ENCODE data around the gene OTOG. TPM values are rescaled to one million over a fixed set of nuclear protein-coding genes. Genes with fewer than 3 reads are reported as not detected.

OTOG gene
- total and polyA plus RNA-seq, 2 of the 8 experiments (the other 6 are each of a cell fraction or from before 2014, with no cell fraction given) = 0.41 to 1.5 TPM

DNA sequence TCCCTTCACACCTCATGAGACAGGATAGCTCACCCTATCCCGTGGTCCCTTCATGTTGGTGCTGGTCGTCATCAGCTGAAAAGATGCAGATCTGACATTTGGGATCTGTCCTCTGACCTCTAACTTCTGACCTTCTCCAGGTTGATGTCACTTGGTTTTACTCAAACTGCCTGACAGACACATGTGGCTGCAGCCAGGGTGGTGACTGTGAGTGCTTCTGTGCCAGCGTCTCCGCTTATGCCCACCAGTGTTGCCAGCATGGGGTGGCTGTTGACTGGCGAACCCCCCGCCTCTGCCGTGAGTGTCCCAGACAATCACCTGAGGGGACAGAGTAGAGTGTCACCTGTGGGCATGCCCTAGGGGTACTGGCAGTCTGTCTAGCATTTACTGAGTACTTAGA lies 49.7 kb downstream of the OTOG start:
- H2AK5ac ChIP-seq (ENCODE audit: low read depth, low read length) = no peak overlapping the region
- ChIA-PET POLR2A (ENCODE audit: partially characterized antibody) (no interaction called here), CTCF (ENCODE audit: partially characterized antibody) (interaction anchor here (1.0 to 12.8 kb wide), 13 partner anchors 8 to 382 kb away, joined by 3 to 165 read pairs (median 4); partner anchors contain the start of genes KCNC1 and MYOD1)
- no peaks in the 10 kb centered on the region for H3K79me2 ChIP-seq (ENCODE audit: control insufficient read depth in 1 of 2, insufficient read depth in 2 of 2, low read length in 2 of 2)
- H3K79me1 ChIP-seq (ENCODE audit: low read depth, low read length) = no peaks in the 10 kb centered on the region
- H3K4me2 ChIP-seq (ENCODE audit: insufficient read depth in 1 of 2, low read depth in 2 of 2, low read length in 2 of 2) = no peak overlapping the region
- H3K4ac ChIP-seq (replicated peaks; ENCODE audit: insufficient read length, low read depth, low read length) = no peak overlapping the region
- H3K18ac ChIP-seq (ENCODE audit: extremely low read depth, low read length) = no peak overlapping the region
- TF ChIP-seq SIX5 (IDR thresholded peaks at IDR 0.05; ENCODE audit: low read depth, low read length) = no peak
- TF ChIP-seq SRF (IDR thresholded peaks at IDR 0.05; ENCODE audit: low read depth, low read length) = no peak
- no peak for TF ChIP-seq TAF1 (IDR thresholded peaks at IDR 0.05; ENCODE audit: low read depth, low read length)
- TF ChIP-seq ASH2L (IDR thresholded peaks at IDR 0.05; ENCODE audit: low read length) = no peak
- TF ChIP-seq EZH2 (IDR thresholded peaks at IDR 0.05; ENCODE audit: low read depth, low read length, severe bottlenecking) = no peak
- no peak for TF ChIP-seq FOSL1 (IDR thresholded peaks at IDR 0.05; ENCODE audit: insufficient read depth, low read depth, low read length)
- no peak for TF ChIP-seq RBBP5 (IDR thresholded peaks at IDR 0.05; ENCODE audit: borderline replicate concordance, low read depth, low read length)
- TF ChIP-seq SP2 (IDR thresholded peaks at IDR 0.05; ENCODE audit: low read length) = no peak
- WGBS, 2 experiments (ENCODE audit: extremely low coverage in 1 of 2, insufficient coverage in 1 of 2, insufficient read length in 1 of 2, insufficient replicate concordance in 2 of 2, low coverage in 1 of 2, low lambda C conversion rate in 2 of 2, missing lambda C conversion rate in 1 of 2) = 71% methylated on average over 7 of the region's 7 CpGs; no CpG with 5 or more reads in 1 of the 2 experiments
- H2BK12ac ChIP-seq (ENCODE audit: low read depth, low read length) = no peak overlapping the region
- H2AFZ ChIP-seq (ENCODE audit: low read length) = no peak overlapping the region
- no peak overlapping the region for H3K9ac ChIP-seq (replicated peaks in 1 of 4; ENCODE audit: extremely low read depth in 1 of 4, low read depth in 3 of 4, low read length in 3 of 4)
- no peak overlapping the region for H3K23ac ChIP-seq (ENCODE audit: insufficient read length)
- no peak overlapping the region for H3K4me3 ChIP-seq (ENCODE audit: extremely low read depth in 1 of 4, insufficient read depth in 2 of 4, low read depth in 3 of 4, low read length in 4 of 4)
- FAIRE-seq (no peak), DNase-seq (ENCODE audit: low read depth in 1 of 2, low spot score in 2 of 2) (no peak)
- H3K9me3 ChIP-seq (ENCODE audit: insufficient read depth in 2 of 2, low read depth in 1 of 2, low read length in 1 of 2) = 0 out of 4 replicates have a peak, but pooled peaks cover 0 to 6% of the 10 kb centered on the region in 2 experiments
- H2BK120ac ChIP-seq (replicated peaks; ENCODE audit: low read depth, low read length) = no peak overlapping the region
- no peaks in the 10 kb centered on the region for H3K36me3 ChIP-seq (ENCODE audit: control insufficient read depth in 2 of 4, insufficient read depth in 4 of 4, low read length in 3 of 4)
- peaks cover 0 to 10% (median 4%) of the 10 kb centered on the region in 4 experiments; a peak in 2 of 7 replicates for H3K27me3 ChIP-seq (replicated peaks in 1 of 4; ENCODE audit: control insufficient read depth in 3 of 4, extremely low read depth in 1 of 4, insufficient read depth in 3 of 4, low read length in 3 of 4)
- H2BK5ac ChIP-seq (ENCODE audit: low read depth, low read length) = no peak overlapping the region
- H4K8ac ChIP-seq (ENCODE audit: extremely low read depth, insufficient read depth, low read length) = no peak overlapping the region; the same call in 1 of the 2 replicates
- peaks cover 0 to 4% (median 2%) of the 10 kb centered on the region in 4 experiments; a peak in 3 of 7 replicates for H3K4me1 ChIP-seq (replicated peaks in 1 of 4; ENCODE audit: control insufficient read depth in 3 of 4, insufficient read depth in 4 of 4, low read length in 3 of 4)
- H3K27ac ChIP-seq (ENCODE audit: low read depth, low read length) = no peak overlapping the region
- no peak overlapping the region for H3K14ac ChIP-seq (ENCODE audit: insufficient read length)
- H4K91ac ChIP-seq (replicated peaks; ENCODE audit: insufficient read length, low read length) = no peak overlapping the region
- no peaks in the 10 kb centered on the region for H3K23me2 ChIP-seq (ENCODE audit: low read depth, low read length)
- H4K5ac ChIP-seq (ENCODE audit: insufficient read length, low read depth, low read length) = no peak overlapping the region
- H2BK20ac ChIP-seq (ENCODE audit: low read length) = no peak overlapping the region
- peaks cover 0 to 2% of the 10 kb centered on the region in 2 experiments for H4K20me1 ChIP-seq (replicated peaks in 1 of 2; ENCODE audit: control insufficient read depth in 1 of 2, insufficient read depth in 2 of 2, low read length in 2 of 2)
- no peak overlapping the region for H3K56ac ChIP-seq (replicated peaks; ENCODE audit: insufficient read length, low read depth, low read length)
- H2BK15ac ChIP-seq (ENCODE audit: low read length) = 0 out of 2 replicates have a peak overlapping the region, but pooled peaks have one; percentile 29
